K562 (cell line): Measurements from ENCODE around the gene PDLIM5. TPM values are rescaled to one million over a fixed set of nuclear protein-coding genes. Genes with fewer than 3 reads are reported as not detected.

Experiments used
- ATAC-seq: fragments of 200-7000 bp; cut with Tn5 transposase; 3 replicates; pipeline ENCODE4 v1.9.1; 2020; ENCODE audit warnings: moderate library complexity
- BruUV-seq: library from RNA; stranded (reverse); fragments of 400-500 nt; replicated peaks from 2 replicates; lab custom pipeline; 2021; lab: Mats Ljungman, UMichigan
- CTCF ChIA-PET: fragments of 300-600 bp; formaldehyde crosslinking; extraction: SDS; loops from one replicate; lab custom pipeline; 2021; ENCODE audit warnings: low intra/inter-chr PET ratio; lab: Yijun Ruan, JAX
- POLR2A ChIA-PET: fragments of 300-600, 350-650 bp; sonication (Branson Sonifier 250); formaldehyde crosslinking; extraction: SDS; loops from one replicate; lab custom pipeline; 2021; ENCODE audit warnings: antibody characterized with exemption, inconsistent platforms; lab: Yijun Ruan, JAX
- DNase-seq, 4 experiments: peaks; one replicate each; pipeline versions ENCODE4 v3.0.0 to v3.0.0-alpha.2; 2011 to 2018; ENCODE audit warnings: low spot score in 3 of 4, mixed read lengths in 3 of 4; ENCODE audit errors: extremely low read depth in 1 of 4
- FAIRE-seq: peaks from 2 replicates; lab custom pipeline; 2011; peaks lifted over from hg19 to GRCh38; lab: Jason Lieb, UNC
- H2AFZ ChIP-seq: 2 replicates; pipeline ENCODE4 v1.6.0; 2011; ENCODE audit warnings: low read depth, low read length, control low read depth, inconsistent platforms
- H3K27ac ChIP-seq: fragments of 200-600 bp; 3 replicates; pipeline ENCODE4 v1.8.0; 2011; ENCODE audit warnings: low read depth, mild to moderate bottlenecking, control low read depth, inconsistent platforms, low read length, moderate library complexity, mixed read lengths; ENCODE audit errors: extremely low read depth
- H3K27me3 ChIP-seq, 2 experiments: fragments of 300-600 bp in 1 of 2; 2 replicates in 1 of 2; 3 replicates in 1 of 2; pipeline versions ENCODE4 v1.6.0 to v1.8.0; 2011; ENCODE audit warnings: inconsistent platforms in 2 of 2, low read length in 2 of 2, mild to moderate bottlenecking in 1 of 2, mixed read lengths in 1 of 2, moderate library complexity in 1 of 2; ENCODE audit not compliant: control insufficient read depth in 2 of 2, insufficient read depth in 2 of 2
- H3K36me3 ChIP-seq: fragments of 300-600 bp; 3 replicates; pipeline ENCODE4 v1.8.0; 2011; ENCODE audit warnings: mild to moderate bottlenecking, low read length, inconsistent platforms; ENCODE audit not compliant: control insufficient read depth, insufficient read depth
- H3K4me1 ChIP-seq, 2 experiments: fragments of 200-600 bp in 1 of 2; replicated peaks in 1 of 2; 2 replicates in 1 of 2; 3 replicates in 1 of 2; pipeline versions ENCODE4 v1.5.1 to v1.8.0; 2011; ENCODE audit warnings: inconsistent platforms in 2 of 2, low read length in 2 of 2, mild to moderate bottlenecking in 1 of 2, mixed read lengths in 1 of 2, moderate library complexity in 1 of 2; ENCODE audit not compliant: control insufficient read depth in 2 of 2, insufficient read depth in 2 of 2
- H3K4me2 ChIP-seq: 2 replicates; pipeline ENCODE4 v1.6.1; 2011; ENCODE audit warnings: low read length, control low read depth, inconsistent platforms, mixed read lengths; ENCODE audit not compliant: insufficient read depth
- H3K4me3 ChIP-seq: fragments of 200-600 bp; sonication (generic), shearing (Covaris generic); 2 replicates; pipeline ENCODE4 v1.5.1; 2016; ENCODE audit warnings: control low read depth, inconsistent platforms
- H3K79me2 ChIP-seq: fragments of 200-600 bp; 3 replicates; pipeline ENCODE4 v1.8.0; 2011; ENCODE audit warnings: low read length, inconsistent platforms; ENCODE audit not compliant: control insufficient read depth, insufficient read depth
- H3K9ac ChIP-seq, 2 experiments: 2 replicates each; pipeline versions ENCODE4 v1.6.0 to v1.6.1; 2011; ENCODE audit warnings: low read depth in 2 of 2, low read length in 2 of 2, control low read depth in 1 of 2, inconsistent platforms in 1 of 2, mild to moderate bottlenecking in 1 of 2, mixed read lengths in 1 of 2; ENCODE audit not compliant: insufficient read depth in 1 of 2
- H3K9me1 ChIP-seq: one replicate; pipeline ENCODE4 v1.6.0; 2011; ENCODE audit warnings: inconsistent platforms, mild to moderate bottlenecking, low read length, moderate library complexity; ENCODE audit not compliant: control insufficient read depth, insufficient read depth
- H3K9me3 ChIP-seq: replicated peaks from 2 replicates; pipeline ENCODE4 v1.5.1; 2011; ENCODE audit warnings: low read depth, low read length, inconsistent platforms; ENCODE audit not compliant: control insufficient read depth, insufficient read depth
- H4K20me1 ChIP-seq: replicated peaks from 2 replicates; pipeline ENCODE4 v1.6.1; 2011; ENCODE audit warnings: low read length, inconsistent platforms, mixed read lengths; ENCODE audit not compliant: control insufficient read depth, insufficient read depth
- CSDE1 ChIP-seq, 2 experiments: fragments of 450-650 bp; IDR thresholded peaks; 2 replicates each; pipeline ENCODE4 v1.6.1; 2016; ENCODE audit warnings: mild to moderate bottlenecking in 1 of 2
- DIDO1 ChIP-seq: fragments of 450-650 bp; IDR thresholded peaks from 2 replicates; pipeline ENCODE4 v1.6.1; 2016; ENCODE audit warnings: low read depth, missing biosample characterization, missing genetic modification characterization
- ESRRB ChIP-seq: fragments of 250-450 bp; sonication (Bioruptor Pico); IDR thresholded peaks from 2 replicates; pipeline ENCODE4 v1.5.0; 2020; ENCODE audit warnings: mild to moderate bottlenecking, moderate library complexity, borderline replicate concordance
- HMGN3 ChIP-seq: IDR thresholded peaks from 2 replicates; pipeline ENCODE4 v1.6.1; 2011; ENCODE audit warnings: borderline replicate concordance, low read depth, mild to moderate bottlenecking, mixed read lengths, low read length; ENCODE audit not compliant: insufficient read length; ENCODE audit errors: extremely low read depth
- IFI16 ChIP-seq: fragments of 250-450 bp; sonication (Bioruptor Pico); IDR thresholded peaks from 2 replicates; pipeline ENCODE4 v2.1.2; 2022; ENCODE audit warnings: mild to moderate bottlenecking, inconsistent platforms
- NFXL1 ChIP-seq: fragments of 450-650 bp; formaldehyde crosslinking; IDR thresholded peaks from 2 replicates; pipeline ENCODE4 v1.4.0; 2021; ENCODE audit warnings: mild to moderate bottlenecking
- PHF20 ChIP-seq: fragments of 450-650 bp; IDR thresholded peaks from 2 replicates; pipeline ENCODE4 v1.6.1; 2018; ENCODE audit not compliant: partially characterized antibody
- RBM17 ChIP-seq: fragments of 200-400 bp; formaldehyde crosslinking; IDR thresholded peaks from 2 replicates; pipeline ENCODE4 v1.6.1; 2017; ENCODE audit warnings: low read depth, mild to moderate bottlenecking, low read length, borderline replicate concordance
- SAFB ChIP-seq: fragments of 200-400 bp; formaldehyde crosslinking; IDR thresholded peaks from 2 replicates; pipeline ENCODE4 v1.6.1; 2017; ENCODE audit warnings: low read depth, low read length, borderline replicate concordance
- WGBS: fragments of 100-300 bp; shearing (Covaris generic); methylation state at CpG from one replicate; pipeline ENCODE4 v1.1.6; 2016; ENCODE audit warnings: low coverage, mixed read lengths; ENCODE audit not compliant: insufficient coverage; ENCODE audit errors: missing lambda C conversion rate; 5-methylcytosine and 5-hydroxymethylcytosine counted together
- in situ Hi-C: fragments of 300-500 bp; cut with MboI; formaldehyde crosslinking; loops from 4 replicates; pipeline ENCODE4 v1.15.0; 2018; ENCODE audit warnings: inconsistent platforms, mixed read lengths
- intact Hi-C: fragments of 100-400 bp; cut with micrococcal nuclease; formaldehyde crosslinking; loops from 2 replicates; pipeline ENCODE4 v1.14.2; 2022
- polyA plus RNA-seq, 8 experiments: library from polyadenylated mRNA; depleted of rRNA in 4 of 8; stranded (reverse) in 5 of 8; unstranded in 3 of 8; fragments of >200 nt; fragmentation: Nextera tagmentation in 2 of 8; fragmentation: Illumina TruSeq in 1 of 8; extraction: Ambion mirVana in 2 of 8; extraction: Trizol in 1 of 8; gene quantifications; 2 replicates each; pipeline versions ENCODE4 v1.2.1 to v1.2.3, GENCODE V29; 2011 to 2014; ENCODE audit warnings: inconsistent platforms in 1 of 8, missing spikeins in 1 of 8
- total RNA-seq, 7 experiments: library from RNA; depleted of rRNA in 6 of 7; stranded (reverse); fragments of >200 nt in 6 of 7; fragmentation: Illumina TruSeq in 2 of 7; extraction: Trizol in 2 of 7; gene quantifications; 2 replicates each; pipeline versions ENCODE4 v1.2.1 to v1.2.3, GENCODE V29; 2011 to 2021; ENCODE audit warnings: low replicate concordance in 1 of 7
- TF ChIP-seq, protein P1 (sequence below): fragments of 250-450 bp; sonication (Bioruptor Pico); IDR thresholded peaks from 2 replicates; pipeline ENCODE4 v1.5.0; 2021; ENCODE audit warnings: mild to moderate bottlenecking, moderate library complexity
- TF ChIP-seq, protein P2 (sequence below): fragments of 250-450 bp; sonication (Bioruptor Pico); IDR thresholded peaks from 2 replicates; pipeline ENCODE4 v1.5.0; 2020; ENCODE audit warnings: mild to moderate bottlenecking
- TF ChIP-seq, protein P3 (sequence below): fragments of 250-450 bp; sonication (Bioruptor Pico); IDR thresholded peaks from 2 replicates; pipeline ENCODE4 v1.4.0; 2020

PDLIM5 gene
- total and polyA plus RNA-seq, 9 of the 15 experiments (the other 6 are each of a cell fraction or from before 2014, with no cell fraction given), result 36.9 to 127 (median 62.5) TPM

DNA sequence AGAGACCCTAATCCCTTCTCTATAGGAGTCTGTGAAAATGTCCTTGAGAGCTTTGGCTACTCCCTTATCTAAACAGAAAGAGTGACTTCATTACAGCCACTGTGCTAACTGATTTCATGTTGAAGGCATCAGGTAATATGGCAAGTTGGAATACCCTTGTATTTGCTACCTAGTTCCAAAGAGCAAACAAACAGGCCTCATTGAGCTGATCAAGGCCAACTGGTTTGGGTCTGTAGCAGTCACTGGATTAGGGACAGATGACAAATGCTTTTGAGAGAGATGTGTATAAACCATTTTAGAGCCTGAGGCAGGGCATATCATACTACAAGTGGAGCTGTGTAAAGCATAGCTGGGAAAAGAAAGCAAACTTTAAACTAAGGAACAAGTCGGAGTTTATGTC is 22.9 kb upstream of the PDLIM5 start:
- 42% methylated on average over 1 of the region's 1 CpG for WGBS
- Histone ChIP-seq H2AFZ (no peak overlapping the region; the same call in 1 of the 2 replicates), H3K9me1 (no peaks in the 10 kb centered on the region), H3K79me2 (no peaks in the 10 kb centered on the region), H3K27me3 (no peaks in the 10 kb centered on the region), H3K27ac (no peak overlapping the region), H3K36me3 (no peaks in the 10 kb centered on the region), H3K9me3 (peaks cover 9% of the 10 kb centered on the region; the same call in 1 of the 2 replicates), H3K4me1 (no peaks in the 10 kb centered on the region), H4K20me1 (no peaks in the 10 kb centered on the region), H3K9ac (no peak overlapping the region), H3K4me2 (no peak overlapping the region), H3K4me3 (no peak overlapping the region)
- no peak for DNase-seq
- CTCF ChIA-PET, result no interaction called here
- intact Hi-C loops (no loop called here), in situ Hi-C loops (no loop called here)
- peak; percentile 34 for ATAC-seq
- BruUV-seq, result no TSS peak
- POLR2A ChIA-PET, result interaction anchor here (0.6 to 1.0 kb wide), 3 partner anchors 10 to 73 kb away, joined by 3 read pairs; partner anchors contain the start of gene PDLIM5
- no peak for FAIRE-seq
- TF ChIP-seq IFI16 (CRISPR knock-in tag) (no peak), DIDO1 (tag) (no peak), NFXL1 (CRISPR knock-in tag) (no peak), SAFB (no peak), HMGN3 (no peak), PHF20 (no peak), ESRRB (CRISPR knock-in tag) (no peak), RBM17 (no peak), CSDE1 (IDR thresholded peaks at IDR 0.05) (no peak)
- TF ChIP-seq, protein P1, sequence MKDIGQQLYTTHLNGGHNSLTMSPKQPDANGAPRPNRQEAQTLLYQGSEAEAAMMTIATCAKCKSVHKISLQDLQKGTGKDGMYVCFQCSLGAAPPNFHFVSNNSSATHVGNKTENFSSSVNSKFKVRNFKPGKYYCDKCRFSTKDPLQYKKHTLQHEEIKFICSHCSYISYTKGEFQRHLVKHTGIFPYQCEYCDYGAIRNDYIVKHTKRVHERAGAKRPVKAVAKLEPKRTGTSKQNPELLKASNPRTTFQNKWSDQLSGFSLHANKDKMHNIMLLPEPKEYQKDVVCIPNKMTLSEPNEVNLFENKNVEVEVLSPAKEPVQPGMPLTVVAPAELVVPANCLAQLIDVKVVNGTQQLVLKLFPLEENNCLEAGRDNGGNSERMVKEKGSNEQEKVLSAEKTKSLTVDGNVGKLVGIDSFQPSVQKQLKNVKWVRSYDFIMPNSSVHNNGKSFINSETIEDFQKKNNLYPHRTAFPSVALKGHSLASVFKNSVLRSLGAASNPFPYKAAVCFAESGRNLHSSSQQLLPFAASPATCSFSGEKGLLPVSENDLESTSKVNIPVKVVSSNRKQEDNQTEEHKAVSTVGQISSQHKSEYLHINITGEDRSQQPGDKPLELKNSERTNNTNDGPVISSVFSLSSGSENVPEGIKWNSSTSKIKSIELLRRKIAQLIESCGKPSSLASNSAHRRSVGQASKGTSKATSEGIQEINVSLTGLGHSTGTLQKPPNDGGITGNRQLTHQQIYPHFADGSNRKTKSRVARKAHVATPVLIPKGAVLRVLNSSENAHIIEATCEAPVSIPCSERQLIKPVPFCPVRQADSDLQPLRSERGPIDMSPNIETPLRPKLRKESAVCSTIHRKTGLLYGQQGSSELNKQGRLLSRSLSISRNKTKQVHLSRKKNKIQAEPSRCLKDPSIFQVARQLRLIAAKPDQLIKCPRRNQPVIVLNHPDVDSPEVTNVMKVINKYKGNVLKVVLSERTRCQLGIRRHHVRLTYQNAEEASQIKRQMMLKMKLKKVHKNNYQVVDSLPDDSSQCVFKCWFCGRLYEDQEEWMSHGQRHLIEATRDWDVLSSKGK (CRISPR knock-in tag), result no peak
- TF ChIP-seq, protein P2, sequence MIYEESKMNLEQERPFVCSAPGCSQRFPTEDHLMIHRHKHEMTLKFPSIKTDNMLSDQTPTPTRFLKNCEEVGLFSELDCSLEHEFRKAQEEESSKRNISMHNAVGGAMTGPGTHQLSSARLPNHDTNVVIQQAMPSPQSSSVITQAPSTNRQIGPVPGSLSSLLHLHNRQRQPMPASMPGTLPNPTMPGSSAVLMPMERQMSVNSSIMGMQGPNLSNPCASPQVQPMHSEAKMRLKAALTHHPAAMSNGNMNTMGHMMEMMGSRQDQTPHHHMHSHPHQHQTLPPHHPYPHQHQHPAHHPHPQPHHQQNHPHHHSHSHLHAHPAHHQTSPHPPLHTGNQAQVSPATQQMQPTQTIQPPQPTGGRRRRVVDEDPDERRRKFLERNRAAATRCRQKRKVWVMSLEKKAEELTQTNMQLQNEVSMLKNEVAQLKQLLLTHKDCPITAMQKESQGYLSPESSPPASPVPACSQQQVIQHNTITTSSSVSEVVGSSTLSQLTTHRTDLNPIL (CRISPR knock-in tag), result no peak
- TF ChIP-seq, protein P3, sequence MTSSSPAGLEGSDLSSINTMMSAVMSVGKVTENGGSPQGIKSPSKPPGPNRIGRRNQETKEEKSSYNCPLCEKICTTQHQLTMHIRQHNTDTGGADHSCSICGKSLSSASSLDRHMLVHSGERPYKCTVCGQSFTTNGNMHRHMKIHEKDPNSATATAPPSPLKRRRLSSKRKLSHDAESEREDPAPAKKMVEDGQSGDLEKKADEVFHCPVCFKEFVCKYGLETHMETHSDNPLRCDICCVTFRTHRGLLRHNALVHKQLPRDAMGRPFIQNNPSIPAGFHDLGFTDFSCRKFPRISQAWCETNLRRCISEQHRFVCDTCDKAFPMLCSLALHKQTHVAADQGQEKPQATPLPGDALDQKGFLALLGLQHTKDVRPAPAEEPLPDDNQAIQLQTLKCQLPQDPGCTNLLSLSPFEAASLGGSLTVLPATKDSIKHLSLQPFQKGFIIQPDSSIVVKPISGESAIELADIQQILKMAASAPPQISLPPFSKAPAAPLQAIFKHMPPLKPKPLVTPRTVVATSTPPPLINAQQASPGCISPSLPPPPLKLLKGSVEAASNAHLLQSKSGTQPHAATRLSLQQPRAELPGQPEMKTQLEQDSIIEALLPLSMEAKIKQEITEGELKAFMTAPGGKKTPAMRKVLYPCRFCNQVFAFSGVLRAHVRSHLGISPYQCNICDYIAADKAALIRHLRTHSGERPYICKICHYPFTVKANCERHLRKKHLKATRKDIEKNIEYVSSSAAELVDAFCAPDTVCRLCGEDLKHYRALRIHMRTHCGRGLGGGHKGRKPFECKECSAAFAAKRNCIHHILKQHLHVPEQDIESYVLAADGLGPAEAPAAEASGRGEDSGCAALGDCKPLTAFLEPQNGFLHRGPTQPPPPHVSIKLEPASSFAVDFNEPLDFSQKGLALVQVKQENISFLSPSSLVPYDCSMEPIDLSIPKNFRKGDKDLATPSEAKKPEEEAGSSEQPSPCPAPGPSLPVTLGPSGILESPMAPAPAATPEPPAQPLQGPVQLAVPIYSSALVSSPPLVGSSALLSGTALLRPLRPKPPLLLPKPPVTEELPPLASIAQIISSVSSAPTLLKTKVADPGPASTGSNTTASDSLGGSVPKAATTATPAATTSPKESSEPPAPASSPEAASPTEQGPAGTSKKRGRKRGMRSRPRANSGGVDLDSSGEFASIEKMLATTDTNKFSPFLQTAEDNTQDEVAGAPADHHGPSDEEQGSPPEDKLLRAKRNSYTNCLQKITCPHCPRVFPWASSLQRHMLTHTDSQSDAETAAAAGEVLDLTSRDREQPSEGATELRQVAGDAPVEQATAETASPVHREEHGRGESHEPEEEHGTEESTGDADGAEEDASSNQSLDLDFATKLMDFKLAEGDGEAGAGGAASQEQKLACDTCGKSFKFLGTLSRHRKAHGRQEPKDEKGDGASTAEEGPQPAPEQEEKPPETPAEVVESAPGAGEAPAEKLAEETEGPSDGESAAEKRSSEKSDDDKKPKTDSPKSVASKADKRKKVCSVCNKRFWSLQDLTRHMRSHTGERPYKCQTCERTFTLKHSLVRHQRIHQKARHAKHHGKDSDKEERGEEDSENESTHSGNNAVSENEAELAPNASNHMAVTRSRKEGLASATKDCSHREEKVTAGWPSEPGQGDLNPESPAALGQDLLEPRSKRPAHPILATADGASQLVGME (CRISPR knock-in tag), result no peak
